CD4-positive, alpha-beta T cell treated with Interleukin-15 for 1 hour (primary cell): ENCODE data around the gene MAD1L1.

ENCODE experiments used
- DNase-seq: peaks from one replicate; pipeline ENCODE4 v3.0.0-alpha.2; 2020

Gene MAD1L1

GRCh38 chr7:1851721-1852516 is 380.8 kb downstream of the MAD1L1 start:
- DNase-seq, result peak; percentile 13

- DNase-seq, result peak; percentile 6
These were observed 381.7 kb downstream of the MAD1L1 start for GRCh38 chr7:1850976-1851571.

- DNase-seq, result peak; percentile 15
These were observed 382.4 kb downstream of the MAD1L1 start for GRCh38 chr7:1850111-1850975.

GRCh38 chr7:1849351-1850041 is 383.2 kb downstream of the MAD1L1 start:
- peak; percentile 5 for DNase-seq

GRCh38 chr7:1848911-1849311 is 383.8 kb downstream of the MAD1L1 start:
- DNase-seq, result peak; percentile 14

- DNase-seq, result peak; percentile 12
These were observed 384.6 kb downstream of the MAD1L1 start for GRCh38 chr7:1848013-1848640.

- DNase-seq, result peak; percentile 11
These were observed 385.3 kb downstream of the MAD1L1 start for GRCh38 chr7:1847260-1848001.

GRCh38 chr7:1846331-1847065 is 386.2 kb downstream of the MAD1L1 start:
- peak; percentile 12 for DNase-seq

- peak; percentile 8 for DNase-seq
These were observed 387.0 kb downstream of the MAD1L1 start for GRCh38 chr7:1845536-1846311.

- DNase-seq, result peak; percentile 7
These were observed 387.8 kb downstream of the MAD1L1 start for GRCh38 chr7:1844951-1845390.

- peak; percentile 12 for DNase-seq
These were observed 388.3 kb downstream of the MAD1L1 start for GRCh38 chr7:1844336-1844950.

- DNase-seq, result peak; percentile 16
These were observed 388.8 kb downstream of the MAD1L1 start for GRCh38 chr7:1843921-1844335.

GRCh38 chr7:1843271-1843861 is 389.4 kb downstream of the MAD1L1 start:
- peak; percentile 15 for DNase-seq

GRCh38 chr7:1842321-1843221 is 390.2 kb downstream of the MAD1L1 start:
- peak; percentile 12 for DNase-seq

GRCh38 chr7:1841286-1842021 is 391.3 kb downstream of the MAD1L1 start:
- DNase-seq, result peak; percentile 10

GRCh38 chr7:1840744-1841143 is 392.0 kb downstream of the MAD1L1 start:
- DNase-seq, result peak; percentile 16

GRCh38 chr7:1839701-1840100 is 393.0 kb downstream of the MAD1L1 start:
- peak; percentile 2 for DNase-seq
